HG03565 (cell line): ENCODE measurements around the gene BANP.
"Not testable (repeated sequence)": the region's sequence is repeated elsewhere in the genome, so short reads cannot be mapped to it uniquely, and the experiment has no call there.

ENCODE experiments used
- ATAC-seq: cut with Tn5 transposase; IDR thresholded peaks from one replicate; pipeline ENCODE4 v1.9.1; 2021; ENCODE audit warnings: mild to moderate bottlenecking, moderate library complexity; ENCODE audit not compliant: unreplicated experiment

The BANP gene

GRCh38 chr16:88076932-88077320 lies 125.7 kb downstream of the BANP start:
- not testable (repeated sequence) for ATAC-seq

- no peak for ATAC-seq
Observed at GRCh38 chr16:88077328-88078108, 126.3 kb downstream of the BANP start.

- ATAC-seq = no peak
Observed at GRCh38 chr16:88078111-88078775, 127.0 kb downstream of the BANP start.

- ATAC-seq = no peak
Observed at GRCh38 chr16:88083582-88083981, 132.3 kb downstream of the BANP start.

- ATAC-seq = no peak
Observed at GRCh38 chr16:88084881-88085280, 133.6 kb downstream of the BANP start.

- ATAC-seq = no peak
Observed at GRCh38 chr16:88086571-88087516, 135.6 kb downstream of the BANP start.

GRCh38 chr16:88087517-88087877 lies 136.3 kb downstream of the BANP start:
- ATAC-seq = no peak

GRCh38 chr16:88088161-88088581 lies 136.9 kb downstream of the BANP start:
- no peak for ATAC-seq

- ATAC-seq = not testable (repeated sequence)
Observed at GRCh38 chr16:88088611-88089010, 137.4 kb downstream of the BANP start.

GRCh38 chr16:88089071-88089470 lies 137.8 kb downstream of the BANP start:
- ATAC-seq = not testable (repeated sequence)

GRCh38 chr16:88089632-88090376 lies 138.6 kb downstream of the BANP start:
- ATAC-seq = not testable (repeated sequence)

GRCh38 chr16:88090377-88091175 lies 139.3 kb downstream of the BANP start:
- ATAC-seq = not testable (repeated sequence)

- ATAC-seq = not testable (repeated sequence)
Observed at GRCh38 chr16:88091221-88091971, 140.2 kb downstream of the BANP start.

GRCh38 chr16:88091972-88092302 lies 140.7 kb downstream of the BANP start:
- ATAC-seq = not testable (repeated sequence)

GRCh38 chr16:88092791-88093555 lies 141.7 kb downstream of the BANP start:
- not testable (repeated sequence) for ATAC-seq

GRCh38 chr16:88093556-88094252 lies 142.5 kb downstream of the BANP start:
- not testable (repeated sequence) for ATAC-seq

GRCh38 chr16:88094253-88094575 lies 143.0 kb downstream of the BANP start:
- not testable (repeated sequence) for ATAC-seq

GRCh38 chr16:88094900-88095299 lies 143.7 kb downstream of the BANP start:
- not testable (repeated sequence) for ATAC-seq
